ENCODE data around the gene INPP4A. TPM values are rescaled to one million over a fixed set of nuclear protein-coding genes. Genes with fewer than 3 reads are reported as not detected.
A peak's percentile ranks its signal among the peaks of the same experiment; 100 is the strongest.

Gene INPP4A
- total RNA-seq, 2 experiments from 2014 or later: 147 to 159 TPM

GRCh38 chr2:98467082-98467536 lies 22.5 kb downstream of the INPP4A start:
- Mint-ChIP-seq H3K4me1 (peaks cover 78% of the 10 kb centered on the region), H3K4me3 (peak overlapping the region; percentile 81), H3K36me3 (peaks cover 35% of the 10 kb centered on the region), H3K27me3 (no peaks in the 10 kb centered on the region), H3K9me3 (no peaks in the 10 kb centered on the region), H3K27ac (peak overlapping the region; percentile 93)
- DNase-seq (peak; percentile 32), ATAC-seq (ENCODE audit: low read depth) (no peak)
- POLR2A ChIA-PET: interaction anchor here (0.6 to 7.6 kb wide), 3 partner anchors 13 to 1939 kb away, joined by 4 to 171 read pairs (median 5); no protein-coding TSS in a partner anchor

DNA sequence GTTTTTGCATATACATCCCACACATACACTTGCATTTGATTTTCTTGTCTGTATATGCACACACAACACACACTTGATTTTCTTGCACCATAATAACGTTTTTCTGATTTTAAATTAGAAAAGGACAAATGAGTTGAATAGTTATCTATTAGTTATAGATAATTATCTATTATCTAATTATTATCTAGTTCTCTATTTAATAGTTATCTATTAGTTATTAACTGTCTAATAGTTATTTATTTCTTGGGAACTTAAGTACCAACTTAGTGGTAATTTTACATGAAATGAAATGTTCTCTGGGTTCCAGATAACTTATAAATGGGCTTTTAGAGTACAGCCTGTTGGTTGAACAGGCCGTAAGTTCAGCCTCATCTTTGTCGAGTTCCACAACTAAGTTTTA lies 23.0 kb downstream of the INPP4A start:
- POLR2A ChIA-PET: interaction anchor here (0.6 to 7.6 kb wide), 4 partner anchors 11 to 1939 kb away, joined by 4 to 171 read pairs (median 6); no protein-coding TSS in a partner anchor
- Mint-ChIP-seq H3K9me3 (no peaks in the 10 kb centered on the region), H3K27ac (peak overlapping the region; percentile 93), H3K36me3 (peaks cover 37% of the 10 kb centered on the region), H3K4me3 (peak overlapping the region; percentile 81), H3K4me1 (peaks cover 82% of the 10 kb centered on the region), H3K27me3 (no peaks in the 10 kb centered on the region)
- DNase-seq (no peak), ATAC-seq (ENCODE audit: low read depth) (no peak)

GRCh38 chr2:98468621-98469236 lies 24.1 kb downstream of the INPP4A start:
- Mint-ChIP-seq H3K27ac (peak overlapping the region; percentile 78), H3K9me3 (no peaks in the 10 kb centered on the region), H3K4me3 (peak overlapping the region; percentile 65), H3K36me3 (peaks cover 36% of the 10 kb centered on the region), H3K4me1 (peaks cover 84% of the 10 kb centered on the region), H3K27me3 (no peaks in the 10 kb centered on the region)
- POLR2A ChIA-PET: interaction anchor here (1.7 to 5.0 kb wide), 3 partner anchors 11 to 21 kb away, joined by 6 to 28 read pairs (median 26); no protein-coding TSS in a partner anchor
- no peak for ATAC-seq (ENCODE audit: low read depth)
- peak; percentile 40 for DNase-seq

- POLR2A ChIA-PET: interaction anchor here (1.0 to 5.0 kb wide), 6 partner anchors 10 to 23 kb away, joined by 4 to 28 read pairs (median 8); no protein-coding TSS in a partner anchor
- H3K27ac Mint-ChIP-seq: peak overlapping the region; percentile 88
- no peaks in the 10 kb centered on the region for H3K27me3 Mint-ChIP-seq
- no peaks in the 10 kb centered on the region for H3K9me3 Mint-ChIP-seq
- peak; percentile 27 for DNase-seq
- peaks cover 83% of the 10 kb centered on the region for H3K4me1 Mint-ChIP-seq
- H3K4me3 Mint-ChIP-seq: peak overlapping the region; percentile 61
- no peak for ATAC-seq (ENCODE audit: low read depth)
- peaks cover 38% of the 10 kb centered on the region for H3K36me3 Mint-ChIP-seq
These were observed 25.3 kb downstream of the INPP4A start for GRCh38 chr2:98469862-98470544.

DNA sequence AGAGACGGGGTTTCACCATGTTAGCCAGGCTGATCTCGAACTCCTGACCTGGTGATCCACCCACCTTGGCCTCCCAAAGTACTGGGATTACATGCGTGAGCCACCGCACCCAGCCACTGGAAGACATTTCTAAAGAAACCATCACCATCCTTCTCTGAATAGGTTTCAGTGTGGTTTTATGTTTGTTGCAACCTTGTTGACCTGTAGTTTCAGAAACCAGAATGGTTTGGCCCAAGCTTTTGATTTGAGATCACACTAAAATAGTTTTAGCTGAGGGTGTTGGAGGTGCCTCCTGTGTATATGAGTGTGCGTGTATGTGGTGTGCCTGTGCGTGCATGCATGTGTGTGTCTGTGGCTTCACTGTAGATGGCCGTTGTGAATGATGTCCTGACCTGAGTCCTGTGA lies 26.2 kb downstream of the INPP4A start:
- Mint-ChIP-seq H3K9me3 (no peaks in the 10 kb centered on the region), H3K36me3 (peaks cover 36% of the 10 kb centered on the region), H3K4me1 (peaks cover 82% of the 10 kb centered on the region), H3K4me3 (peak overlapping the region; percentile 76), H3K27ac (peak overlapping the region; percentile 88), H3K27me3 (no peaks in the 10 kb centered on the region)
- POLR2A ChIA-PET: interaction anchor here (0.9 to 5.0 kb wide), 10 partner anchors 7 to 45 kb away, joined by 3 to 28 read pairs (median 6); no protein-coding TSS in a partner anchor
- peak; percentile 26 for DNase-seq
- ATAC-seq (ENCODE audit: low read depth): no peak

DNA sequence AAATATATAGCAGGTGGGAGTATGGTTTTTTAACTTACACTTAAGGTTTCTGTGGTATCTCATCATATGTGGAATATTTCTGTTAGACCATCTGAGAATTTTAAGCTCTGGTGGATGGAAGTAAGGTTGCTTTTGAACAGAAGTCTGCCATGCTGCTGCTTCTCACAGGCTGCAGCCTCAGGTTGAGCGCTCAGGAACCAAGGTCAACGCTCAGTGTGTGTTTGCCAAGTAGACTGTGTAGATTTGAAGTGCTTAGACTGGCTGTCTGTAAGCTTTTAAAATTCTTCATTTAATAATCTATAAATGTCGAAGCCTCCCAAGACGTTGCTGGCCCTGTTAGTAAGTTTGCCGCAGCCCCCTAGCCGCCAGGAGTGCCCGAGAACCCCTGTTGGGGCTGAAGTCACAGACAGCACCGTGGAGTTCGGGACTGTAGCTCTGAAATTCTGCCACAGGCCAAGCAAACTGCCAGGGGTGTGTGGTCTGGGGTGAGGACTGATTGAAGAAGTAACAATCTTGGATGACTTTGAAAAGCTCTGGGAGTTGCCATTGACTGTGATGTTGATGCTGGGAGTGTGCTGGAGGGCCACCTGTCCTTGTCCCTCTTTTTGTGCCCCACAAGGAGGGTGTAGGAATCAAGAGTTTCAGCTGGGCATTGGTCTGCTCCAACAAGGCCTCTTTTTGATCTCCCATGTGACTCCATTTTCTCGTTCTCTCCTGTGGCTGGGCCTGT lies 26.9 kb downstream of the INPP4A start:
- Mint-ChIP-seq H3K4me3 (peak overlapping the region; percentile 76), H3K27me3 (no peaks in the 10 kb centered on the region), H3K27ac (peak overlapping the region; percentile 88), H3K9me3 (no peaks in the 10 kb centered on the region), H3K36me3 (peaks cover 30% of the 10 kb centered on the region), H3K4me1 (peaks cover 79% of the 10 kb centered on the region)
- DNase-seq: peak; percentile 14
- no peak for ATAC-seq (ENCODE audit: low read depth)
- POLR2A ChIA-PET: interaction anchor here (0.9 to 5.0 kb wide), 10 partner anchors 8 to 44 kb away, joined by 3 to 28 read pairs (median 6); no protein-coding TSS in a partner anchor

GRCh38 chr2:98472132-98472650 lies 27.5 kb downstream of the INPP4A start:
- Mint-ChIP-seq H3K4me1 (peaks cover 79% of the 10 kb centered on the region), H3K9me3 (no peaks in the 10 kb centered on the region)
- DNase-seq: peak; percentile 28

DNA sequence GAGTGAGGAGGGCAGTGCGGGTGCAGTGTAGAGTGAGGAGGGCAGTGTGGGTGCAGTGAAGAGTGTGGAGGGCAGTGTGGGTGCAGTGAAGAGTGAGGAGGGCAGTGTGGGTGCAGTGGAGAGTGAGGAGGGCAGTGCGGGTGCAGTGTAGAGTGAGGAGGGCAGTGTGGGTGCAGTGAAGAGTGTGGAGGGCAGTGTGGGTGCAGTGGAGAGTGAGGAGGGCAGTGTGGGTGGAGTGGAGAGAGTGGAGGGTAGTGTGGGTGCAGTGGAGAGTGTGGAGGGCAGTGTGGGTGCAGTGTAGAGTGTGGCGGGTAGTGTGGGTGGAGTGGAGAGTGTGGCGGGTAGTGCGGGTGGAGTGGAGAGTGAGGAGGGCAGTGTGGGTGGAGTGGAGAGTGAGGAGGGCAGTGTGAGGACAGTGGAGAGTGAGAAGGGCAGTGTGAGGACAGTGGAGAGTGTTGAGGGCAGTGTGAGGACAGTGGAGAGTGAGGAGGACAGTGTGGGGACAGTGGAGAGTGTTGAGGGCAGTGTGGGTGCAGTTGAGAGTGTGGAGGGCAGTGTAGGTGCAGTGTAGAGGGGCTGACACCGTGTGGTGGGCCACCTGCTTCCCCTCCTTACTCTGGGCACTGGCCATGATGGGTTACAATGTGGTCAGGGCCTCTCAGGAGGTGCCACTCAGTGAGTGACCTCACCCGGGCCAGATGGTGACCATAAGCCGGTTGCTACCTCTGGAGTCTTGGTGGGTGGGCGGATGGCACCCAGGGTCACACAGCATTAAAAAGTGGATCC lies 28.5 kb downstream of the INPP4A start:
- peak overlapping the region; percentile 88 for H3K27ac Mint-ChIP-seq
- no peaks in the 10 kb centered on the region for H3K9me3 Mint-ChIP-seq
- H3K27me3 Mint-ChIP-seq: no peaks in the 10 kb centered on the region
- H3K4me3 Mint-ChIP-seq: peak overlapping the region; percentile 76
- POLR2A ChIA-PET: interaction anchor here (0.8 to 13.6 kb wide), 7 partner anchors 9 to 132 kb away, joined by 3 to 171 read pairs (median 6); no protein-coding TSS in a partner anchor
- peaks cover 82% of the 10 kb centered on the region for H3K4me1 Mint-ChIP-seq
- DNase-seq (no peak), ATAC-seq (ENCODE audit: low read depth) (no peak)
- peaks cover 29% of the 10 kb centered on the region for H3K36me3 Mint-ChIP-seq

More at GRCh38 chr2:98472132-98472650, 27.5 kb downstream of the INPP4A start:
- peak overlapping the region; percentile 88 for H3K27ac Mint-ChIP-seq
- H3K27me3 Mint-ChIP-seq: no peaks in the 10 kb centered on the region
- POLR2A ChIA-PET: interaction anchor here (1.0 to 5.0 kb wide), 7 partner anchors 8 to 133 kb away, joined by 3 to 28 read pairs (median 6); no protein-coding TSS in a partner anchor
- ATAC-seq (ENCODE audit: low read depth): no peak
- peak overlapping the region; percentile 76 for H3K4me3 Mint-ChIP-seq
- peaks cover 29% of the 10 kb centered on the region for H3K36me3 Mint-ChIP-seq

- Mint-ChIP-seq H3K4me1 (peaks cover 84% of the 10 kb centered on the region), H3K9me3 (no peaks in the 10 kb centered on the region), H3K27me3 (no peaks in the 10 kb centered on the region), H3K36me3 (peaks cover 25% of the 10 kb centered on the region), H3K4me3 (peak overlapping the region; percentile 76), H3K27ac (peak overlapping the region; percentile 88)
- peak; percentile 50 for ATAC-seq (ENCODE audit: low read depth)
- no peak for DNase-seq
- POLR2A ChIA-PET: interaction anchor here (0.7 to 13.6 kb wide), 3 partner anchors 10 to 28 kb away, joined by 3 to 171 read pairs (median 6); no protein-coding TSS in a partner anchor
These were observed 29.5 kb downstream of the INPP4A start for GRCh38 chr2:98473995-98474780.

DNA sequence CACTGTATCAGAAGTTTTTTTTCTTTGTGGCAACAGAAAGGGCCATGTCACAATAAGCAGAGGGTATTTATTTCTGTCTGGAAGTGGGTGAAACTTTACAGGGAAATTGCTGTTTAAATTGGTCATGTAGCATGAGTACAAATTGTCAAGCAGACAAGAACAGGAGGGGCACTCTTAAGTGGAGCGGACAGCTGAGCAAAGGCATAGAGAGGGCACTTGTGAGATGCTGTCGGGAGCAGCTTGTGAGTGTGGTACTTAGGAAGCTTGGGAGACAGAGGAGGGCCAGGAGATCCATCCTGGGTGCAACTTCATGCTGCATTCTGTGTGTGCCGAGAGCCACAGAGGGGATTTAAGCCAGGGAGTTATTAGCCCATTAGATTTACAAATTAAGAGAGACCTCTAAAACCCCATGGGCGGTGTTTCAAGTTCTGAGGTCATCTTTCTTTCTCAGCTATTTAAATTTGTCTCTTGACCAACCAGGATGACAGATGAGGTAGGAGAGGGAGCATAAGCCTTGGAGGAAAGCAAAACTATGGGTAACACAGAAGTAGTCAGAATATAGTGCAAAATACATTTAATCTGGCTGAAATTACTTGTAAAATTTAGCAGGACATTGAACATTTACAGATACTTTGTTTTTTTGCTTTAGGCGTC lies 30.4 kb downstream of the INPP4A start:
- H3K4me3 Mint-ChIP-seq: peak overlapping the region; percentile 2
- no peak for ATAC-seq (ENCODE audit: low read depth)
- H3K9me3 Mint-ChIP-seq: no peaks in the 10 kb centered on the region
- DNase-seq: no peak
- peaks cover 88% of the 10 kb centered on the region for H3K4me1 Mint-ChIP-seq
- H3K27ac Mint-ChIP-seq: peak overlapping the region; percentile 72
- no peaks in the 10 kb centered on the region for H3K27me3 Mint-ChIP-seq
- H3K36me3 Mint-ChIP-seq: peaks cover 22% of the 10 kb centered on the region
- POLR2A ChIA-PET: interaction anchor here (1.9 to 13.6 kb wide), 2 partner anchors 11 to 23 kb away, joined by 3 to 171 read pairs; no protein-coding TSS in a partner anchor
